Heart left ventricle (tissue), 13 donors: ENCODE measurements around the gene XKR7.

Experiments
- CTCF ChIP-seq, 12 donors: fragments of 200-600 bp; sonication (generic) in 4 of 12; IDR thresholded peaks; one replicate each; pipeline versions ENCODE4 v1.5.0 to v1.8.0; 2018 to 2022; ENCODE audit warnings: antibody characterized with exemption in 12 of 12, mild to moderate bottlenecking in 5 of 12
- POLR2A ChIP-seq, 2 donors: fragments of 450-650 bp; IDR thresholded peaks; one replicate each; pipeline ENCODE4 v1.6.1; 2017; ENCODE audit warnings: antibody characterized with exemption in 2 of 2, mild to moderate bottlenecking in 2 of 2, moderate library complexity in 2 of 2
- donor health status: ischemic (EF 13 %, LVEDD 7.1; RV severe dilation, severe dysfunction).
- donor health status: DM: no; HTN: yes; CAD: no.
- donor health status: DM: no; HTN: no; CAD: no.
- donor health status: ischemic (EF 25% LVEDD 6.9; RV normal size, moderate dysfunction).
- donor health status: ischemic (EF 25% LVEDD 5.7; RV mildly dilated, moderate dysfunction).
- donor health status: ischemic (EF 35%, LVEDD 5.7; RV mildly dilated, moderate dysfunction).
- donor health status: nonischemic (EF 11% LVEDD 7.7; RV severe dilation, severe dysfunction).
- donor health status: DM: yes; HTN: yes; CAD: no.
- donor health status: PGD.
- donor health status: ischemic (EF 29% LVEDD 5.4; RV normal size, mild dysfunction).
- donor health status: nonischemic (EF 23%, LVEDD 6.1; RV moderate dilation, normal function).

- TF ChIP-seq CTCF (IDR thresholded peaks at IDR 0.05) (no peak), POLR2A (IDR thresholded peaks at IDR 0.05) (no peak)
These were observed 84.9 kb downstream of the XKR7 start for GRCh38 chr20:32052778-32053362.
